Umbilical cord (tissue), 2 donors: ENCODE measurements around the gene FAM163A. TPM values are rescaled to one million over a fixed set of nuclear protein-coding genes. Genes with fewer than 3 reads are reported as not detected.

Experiments used
- DNase-seq: peaks from one replicate; pipeline ENCODE4 v3.0.0-alpha.2; 2015; ENCODE audit warnings: low spot score
- total RNA-seq: library from RNA; depleted of rRNA; stranded (reverse); fragments of >200 nt; gene quantifications from one replicate; pipeline ENCODE4 v1.2.3, GENCODE V29; 2014; ENCODE audit warnings: low replicate concordance; ENCODE audit not compliant: insufficient read depth

Gene FAM163A
- total RNA-seq, 1 donor from 2014 or later = 3.6 TPM

GRCh38 chr1:179750630-179751029, 7.5 kb downstream of the FAM163A start:
- DNase-seq = no peak

- DNase-seq = no peak
Measured at GRCh38 chr1:179753061-179753460, 10.0 kb downstream of the FAM163A start.

GRCh38 chr1:179754041-179754624, 11.0 kb downstream of the FAM163A start:
- peak; percentile 91 for DNase-seq

- no peak for DNase-seq
Measured at GRCh38 chr1:179757933-179758332, 14.8 kb downstream of the FAM163A start.

- no peak for DNase-seq
Measured at GRCh38 chr1:179760521-179760920, 17.4 kb downstream of the FAM163A start.

GRCh38 chr1:179761296-179761695, 18.2 kb downstream of the FAM163A start:
- peak; percentile 21 for DNase-seq

- no peak for DNase-seq
Measured at GRCh38 chr1:179761846-179762640, 19.0 kb downstream of the FAM163A start.

- DNase-seq = no peak
Measured at GRCh38 chr1:179767177-179767581, 24.1 kb downstream of the FAM163A start.

- no peak for DNase-seq
Measured at GRCh38 chr1:179767996-179768395, 24.9 kb downstream of the FAM163A start.

- no peak for DNase-seq
Measured at GRCh38 chr1:179770887-179771502, 27.9 kb downstream of the FAM163A start.

- no peak for DNase-seq
Measured at GRCh38 chr1:179773264-179773663, 30.2 kb downstream of the FAM163A start.

- DNase-seq = no peak
Measured at GRCh38 chr1:179774000-179774399, 30.9 kb downstream of the FAM163A start.

GRCh38 chr1:179774566-179774965, 31.5 kb downstream of the FAM163A start:
- DNase-seq = no peak

- no peak for DNase-seq
Measured at GRCh38 chr1:179775009-179775408, 31.9 kb downstream of the FAM163A start.

GRCh38 chr1:179776831-179777230, 33.7 kb downstream of the FAM163A start:
- DNase-seq = no peak

GRCh38 chr1:179777731-179778130, 34.6 kb downstream of the FAM163A start:
- DNase-seq = no peak

GRCh38 chr1:179779645-179780272, 36.7 kb downstream of the FAM163A start:
- DNase-seq = peak; percentile 24

- DNase-seq = peak; percentile 96
Measured at GRCh38 chr1:179781962-179782361, 38.9 kb downstream of the FAM163A start.

GRCh38 chr1:179785031-179785431, 41.9 kb downstream of the FAM163A start:
- DNase-seq = peak; percentile 57

- no peak for DNase-seq
Measured at GRCh38 chr1:179785728-179786127, 42.6 kb downstream of the FAM163A start.

GRCh38 chr1:179786815-179787685, 44.0 kb downstream of the FAM163A start:
- no peak for DNase-seq
